GM19351 (cell line): ENCODE results near the gene IPO4.

ENCODE experiments used
- ATAC-seq: cut with Tn5 transposase; IDR thresholded peaks from one replicate; pipeline ENCODE4 v1.9.1; 2021; ENCODE audit warnings: mild to moderate bottlenecking, moderate library complexity; ENCODE audit not compliant: unreplicated experiment

The IPO4 gene

GRCh38 chr14:24150993-24151392, 37.6 kb downstream of the IPO4 start:
- ATAC-seq: no peak

DNA sequence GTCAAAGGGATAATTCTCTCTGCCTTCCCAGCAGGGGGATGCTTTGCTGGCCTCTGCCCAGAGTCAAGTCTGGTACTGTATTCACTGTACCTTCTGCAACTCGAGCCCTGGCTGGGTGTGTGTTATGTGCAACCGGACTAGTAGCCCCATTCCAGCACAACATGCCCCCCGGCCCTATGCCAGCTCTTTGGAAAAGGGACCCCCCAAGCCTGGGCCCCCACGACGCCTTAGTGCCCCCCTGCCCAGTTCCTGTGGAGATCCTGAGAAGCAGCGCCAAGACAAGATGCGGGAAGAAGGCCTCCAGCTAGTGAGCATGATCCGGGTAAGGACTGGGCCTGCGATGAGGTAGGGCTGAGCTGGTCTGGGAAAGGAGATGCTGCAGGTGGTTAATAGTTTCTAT, 38.0 kb downstream of the IPO4 start:
- ATAC-seq: no peak

- ATAC-seq: no peak
These were observed 38.6 kb downstream of the IPO4 start for GRCh38 chr14:24150061-24150460.

- ATAC-seq: no peak
These were observed 39.2 kb downstream of the IPO4 start for GRCh38 chr14:24149302-24149969.

DNA sequence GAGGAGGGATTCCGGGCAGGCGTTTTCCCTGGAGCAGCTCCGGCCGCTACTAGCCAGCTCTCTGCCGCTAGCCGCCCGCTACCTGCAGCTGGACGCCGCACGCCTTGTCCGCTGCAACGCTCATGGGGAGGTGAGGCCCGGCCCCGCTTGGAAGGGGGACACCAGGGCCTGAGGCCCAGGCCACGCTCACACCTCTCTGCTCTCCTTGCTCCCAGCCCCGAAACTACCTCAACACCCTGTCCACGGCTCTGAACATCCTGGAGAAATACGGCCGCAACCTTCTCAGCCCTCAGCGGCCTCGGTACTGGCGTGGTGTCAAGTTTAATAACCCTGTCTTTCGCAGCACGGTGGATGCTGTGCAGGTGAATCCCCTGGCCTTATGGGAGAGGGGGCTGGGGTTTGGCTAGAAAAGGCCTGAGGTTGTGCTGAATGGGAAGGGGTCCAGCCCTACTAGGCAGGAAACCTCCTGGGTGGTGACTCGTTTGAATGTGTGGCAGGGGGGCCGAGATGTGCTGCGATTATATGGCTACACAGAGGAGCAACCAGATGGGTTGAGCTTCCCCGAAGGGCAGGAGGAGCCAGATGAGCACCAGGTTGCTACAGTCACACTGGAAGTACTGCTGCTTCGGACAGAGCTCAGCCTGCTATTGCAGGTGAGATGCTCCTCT, 40.7 kb downstream of the IPO4 start:
- no peak for ATAC-seq

- ATAC-seq: peak; percentile 80
These were observed 41.4 kb downstream of the IPO4 start, which contains the start of gene RNF31 for GRCh38 chr14:24146978-24147760. TSS of gene RNF31 (plus strand) at chr14:24147498. CDS start at chr14:24147699, 201 bp downstream.

- ATAC-seq: peak; percentile 65
These were observed 42.1 kb downstream of the IPO4 start, which contains the start of gene PSME2 for GRCh38 chr14:24146453-24146977. TSS of gene PSME2 (minus strand) at chr14:24146610. CDS start at chr14:24146581, 29 bp downstream.

GRCh38 chr14:24145690-24146452, 42.7 kb downstream of the IPO4 start:
- no peak for ATAC-seq

- ATAC-seq: no peak
These were observed 43.4 kb downstream of the IPO4 start for GRCh38 chr14:24145219-24145618.

- no peak for ATAC-seq
These were observed 44.2 kb downstream of the IPO4 start for GRCh38 chr14:24144451-24144850.

DNA sequence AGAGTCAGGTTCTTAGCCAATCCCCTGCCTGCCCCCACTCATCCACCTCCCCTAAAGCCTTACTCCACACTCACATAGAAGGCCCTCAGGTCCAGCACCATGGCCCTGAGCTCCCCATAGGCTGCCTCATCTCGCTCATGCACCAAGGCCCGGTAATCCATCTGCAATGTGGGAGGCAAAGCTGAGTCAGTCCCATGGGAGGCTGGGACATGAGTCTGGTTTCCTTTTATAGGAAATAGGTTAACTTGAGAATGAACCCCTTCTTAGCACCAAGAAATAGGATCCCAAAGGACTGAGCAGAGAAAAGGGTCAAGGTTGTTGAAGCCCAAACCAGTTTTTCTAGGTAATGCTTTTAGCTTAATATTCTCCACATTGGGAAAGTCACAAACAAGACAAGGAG, 45.1 kb downstream of the IPO4 start:
- no peak for ATAC-seq

- ATAC-seq: peak; percentile 86
These were observed 47.3 kb downstream of the IPO4 start, which contains the start of gene EMC9 for GRCh38 chr14:24141097-24141880. TSS of gene EMC9 (minus strand) at chr14:24141591. CDS start at chr14:24141304, 287 bp downstream.

GRCh38 chr14:24139272-24139934, 49.2 kb downstream of the IPO4 start:
- ATAC-seq: no peak

- ATAC-seq: no peak
These were observed 50.0 kb downstream of the IPO4 start for GRCh38 chr14:24138396-24139271.

DNA sequence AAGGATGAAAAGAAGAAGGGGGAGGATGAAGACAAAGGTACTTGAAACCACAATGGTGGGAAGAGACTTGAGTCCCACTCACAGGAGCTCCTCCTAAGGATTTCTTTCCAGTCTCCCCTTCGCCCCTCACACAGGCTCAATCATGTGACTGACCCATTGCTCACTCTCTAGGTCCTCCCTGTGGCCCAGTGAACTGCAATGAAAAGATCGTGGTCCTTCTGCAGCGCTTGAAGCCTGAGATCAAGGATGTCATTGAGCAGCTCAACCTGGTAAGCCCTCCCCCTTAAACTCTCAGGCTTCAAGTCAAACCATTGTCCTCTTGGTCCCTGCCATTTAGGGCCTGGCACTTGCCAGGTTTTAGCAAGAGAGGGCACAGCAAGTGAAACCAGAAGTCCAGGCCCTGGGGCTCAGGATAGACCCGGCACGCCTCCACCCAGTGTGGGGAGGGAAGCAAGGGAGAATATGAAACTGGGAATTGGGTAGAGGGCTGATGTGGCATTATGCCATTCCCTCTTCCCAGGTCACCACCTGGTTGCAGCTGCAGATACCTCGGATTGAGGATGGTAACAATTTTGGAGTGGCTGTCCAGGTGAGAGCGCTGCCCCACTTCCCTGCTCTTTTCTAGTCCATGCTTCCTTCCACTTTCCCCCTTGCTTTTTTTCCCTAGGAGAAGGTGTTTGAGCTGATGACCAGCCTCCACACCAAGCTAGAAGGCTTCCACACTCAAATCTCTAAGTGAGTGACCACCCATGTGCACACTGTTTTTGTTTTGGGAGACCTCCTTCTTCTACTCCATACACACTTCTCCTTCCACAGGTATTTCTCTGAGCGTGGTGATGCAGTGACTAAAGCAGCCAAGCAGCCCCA, 50.9 kb downstream of the IPO4 start:
- no peak for ATAC-seq

- ATAC-seq: no peak
These were observed 51.7 kb downstream of the IPO4 start for GRCh38 chr14:24136684-24137528.
